PC-3 (cell line): ENCODE results near the gene KRT23. TPM values are rescaled to one million over a fixed set of nuclear protein-coding genes. Genes with fewer than 3 reads are reported as not detected.

Experiments used
- ATAC-seq: fragments of 200-7000 bp; cut with Tn5 transposase; 2 replicates; pipeline ENCODE4 v1.9.1; 2020; ENCODE audit warnings: mild to moderate bottlenecking, moderate library complexity
- BruUV-seq: library from RNA; stranded (reverse); fragments of 400-500 nt; replicated peaks from 2 replicates; lab custom pipeline; 2021; lab: Mats Ljungman, UMichigan
- CTCF ChIA-PET: fragments of 300-600 bp; sonication (Branson Sonifier 250); formaldehyde crosslinking; loops from one replicate; lab custom pipeline; 2022; ENCODE audit warnings: antibody characterized with exemption; lab: Charles Lee
- POLR2A ChIA-PET: fragments of 300-600 bp; sonication (Branson Sonifier 250); formaldehyde crosslinking; loops from one replicate; lab custom pipeline; 2022; ENCODE audit warnings: antibody characterized with exemption; ENCODE audit not compliant: unreplicated experiment; lab: Charles Lee
- DNase-seq: peaks from one replicate; pipeline ENCODE4 v3.0.0-alpha.2; 2015
- H2AFZ ChIP-seq: fragments of 300-600 bp; sonication (generic); 2 replicates; pipeline ENCODE4 v1.6.0; 2016; ENCODE audit warnings: antibody characterized with exemption, low read length
- H3F3A ChIP-seq: fragments of 300-600 bp; sonication (generic); one replicate; pipeline ENCODE4 v1.6.0; 2017; ENCODE audit warnings: antibody characterized with exemption, low read length, control low read depth, mild to moderate bottlenecking; ENCODE audit not compliant: unreplicated experiment
- H3K27ac ChIP-seq: fragments of 300-600 bp; sonication (generic); 2 replicates; pipeline ENCODE4 v1.5.1; 2016; ENCODE audit warnings: mild to moderate bottlenecking, low read length
- H3K27me3 ChIP-seq: fragments of 300-600 bp; sonication (generic); 2 replicates; pipeline ENCODE4 v1.6.1; 2016; ENCODE audit warnings: low read length, mixed read lengths
- H3K36me3 ChIP-seq: fragments of 300-600 bp; sonication (generic); 2 replicates; pipeline ENCODE4 v1.6.1; 2016; ENCODE audit warnings: low read depth, mixed run types, low read length, mixed read lengths
- H3K4me1 ChIP-seq: fragments of 300-600 bp; sonication (generic); 2 replicates; pipeline ENCODE4 v1.5.1; 2016; ENCODE audit warnings: low read length; ENCODE audit not compliant: insufficient read depth
- H3K4me2 ChIP-seq: fragments of 300-600 bp; sonication (generic); 2 replicates; pipeline ENCODE4 v1.6.0; 2016; ENCODE audit warnings: low read length
- H3K4me3 ChIP-seq: fragments of 300-600 bp; sonication (generic); 2 replicates; pipeline ENCODE4 v1.5.1; 2016; ENCODE audit warnings: mild to moderate bottlenecking, low read length, mixed read lengths
- H3K79me2 ChIP-seq: fragments of 300-600 bp; sonication (generic); 2 replicates; pipeline ENCODE4 v1.6.1; 2017; ENCODE audit warnings: low read length, mixed read lengths
- H3K9ac ChIP-seq: fragments of 300-600 bp; sonication (generic); 2 replicates; pipeline ENCODE4 v1.6.0; 2016; ENCODE audit warnings: mild to moderate bottlenecking, low read length
- H3K9me2 ChIP-seq: fragments of 300-600 bp; sonication (generic); replicated peaks from 2 replicates; pipeline ENCODE4 v1.6.1; 2016; ENCODE audit warnings: mixed run types, low read length, mixed read lengths
- H3K9me3 ChIP-seq: fragments of 300-600 bp; sonication (generic); 2 replicates; pipeline ENCODE4 v1.6.1; 2016; ENCODE audit warnings: low read length, mixed read lengths
- H4K20me1 ChIP-seq: fragments of 300-600 bp; sonication (generic); 2 replicates; pipeline ENCODE4 v1.6.1; 2016; ENCODE audit warnings: low read length, mixed read lengths
- EZH2 ChIP-seq: fragments of 300-600 bp; sonication (generic); IDR thresholded peaks from one replicate; pipeline ENCODE4 v1.6.1; 2017; ENCODE audit warnings: antibody characterized with exemption, mild to moderate bottlenecking, low read length; ENCODE audit not compliant: unreplicated experiment
- EZH2phosphoT487 ChIP-seq: fragments of 300-600 bp; sonication (generic); IDR thresholded peaks from 2 replicates; pipeline ENCODE4 v1.6.1; 2018; ENCODE audit warnings: mild to moderate bottlenecking, antibody characterized with exemption, low read length, borderline replicate concordance
- intact Hi-C: fragments of 100-400 bp; cut with micrococcal nuclease; formaldehyde crosslinking; loops from 2 replicates; pipeline ENCODE4 v1.9.0; 2023
- total RNA-seq: library from RNA; depleted of rRNA; stranded (reverse); fragments of >200 nt; gene quantifications from 2 replicates; pipeline ENCODE4 v1.2.3, GENCODE V29; 2014
- TF ChIP-seq, protein P1 (sequence below): fragments of 300-600 bp; sonication (generic); conservative IDR thresholded peaks from 2 replicates; pipeline ENCODE4 v1.5.1; 2017; ENCODE audit warnings: antibody characterized with exemption, low read depth, mild to moderate bottlenecking, low read length

The KRT23 gene
- total RNA-seq, 1 experiment from 2014 or later = not detected

DNA sequence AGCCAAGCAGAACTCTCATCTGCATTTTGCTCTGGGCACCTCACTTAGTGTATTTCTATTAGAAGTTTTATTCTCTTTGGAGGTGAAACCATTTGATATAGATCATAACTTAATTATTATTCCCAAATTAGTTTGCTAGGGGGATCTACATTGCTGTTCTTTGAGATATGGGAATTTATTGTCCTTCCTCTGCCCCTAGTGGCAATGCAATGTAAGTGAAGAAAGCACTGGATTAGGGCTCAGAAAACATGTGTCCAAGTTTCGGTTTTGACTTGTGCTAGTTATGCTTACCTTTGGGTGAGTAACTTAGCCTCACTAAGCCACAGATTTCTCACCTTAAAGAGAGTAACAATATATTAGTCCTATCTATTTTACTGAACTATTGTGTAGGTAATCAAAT is 26.4 kb upstream of the KRT23 start:
- Histone ChIP-seq H2AFZ (no peak overlapping the region), H3K9ac (no peak overlapping the region), H3K36me3 (no peaks in the 10 kb centered on the region; the same call in 1 of the 2 replicates), H3K27ac (no peak overlapping the region), H3K4me1 (peaks cover 7% of the 10 kb centered on the region), H3F3A (no peaks in the 10 kb centered on the region), H3K4me2 (no peak overlapping the region), H3K79me2 (no peaks in the 10 kb centered on the region), H3K4me3 (no peak overlapping the region), H3K9me3 (no peaks in the 10 kb centered on the region), H3K9me2 (no peaks in the 10 kb centered on the region), H4K20me1 (no peaks in the 10 kb centered on the region), H3K27me3 (no peaks in the 10 kb centered on the region)
- CTCF ChIA-PET = no interaction called here
- DNase-seq (peak; percentile 38), ATAC-seq (no peak)
- POLR2A ChIA-PET = no interaction called here
- no peak for TF ChIP-seq EZH2
- TF ChIP-seq, protein P1, sequence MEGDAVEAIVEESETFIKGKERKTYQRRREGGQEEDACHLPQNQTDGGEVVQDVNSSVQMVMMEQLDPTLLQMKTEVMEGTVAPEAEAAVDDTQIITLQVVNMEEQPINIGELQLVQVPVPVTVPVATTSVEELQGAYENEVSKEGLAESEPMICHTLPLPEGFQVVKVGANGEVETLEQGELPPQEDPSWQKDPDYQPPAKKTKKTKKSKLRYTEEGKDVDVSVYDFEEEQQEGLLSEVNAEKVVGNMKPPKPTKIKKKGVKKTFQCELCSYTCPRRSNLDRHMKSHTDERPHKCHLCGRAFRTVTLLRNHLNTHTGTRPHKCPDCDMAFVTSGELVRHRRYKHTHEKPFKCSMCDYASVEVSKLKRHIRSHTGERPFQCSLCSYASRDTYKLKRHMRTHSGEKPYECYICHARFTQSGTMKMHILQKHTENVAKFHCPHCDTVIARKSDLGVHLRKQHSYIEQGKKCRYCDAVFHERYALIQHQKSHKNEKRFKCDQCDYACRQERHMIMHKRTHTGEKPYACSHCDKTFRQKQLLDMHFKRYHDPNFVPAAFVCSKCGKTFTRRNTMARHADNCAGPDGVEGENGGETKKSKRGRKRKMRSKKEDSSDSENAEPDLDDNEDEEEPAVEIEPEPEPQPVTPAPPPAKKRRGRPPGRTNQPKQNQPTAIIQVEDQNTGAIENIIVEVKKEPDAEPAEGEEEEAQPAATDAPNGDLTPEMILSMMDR = peak; percentile 65
- intact Hi-C loops = no loop called here
- no TSS peak for BruUV-seq

- no peak for ATAC-seq
- H3K4me3 ChIP-seq = no peak overlapping the region
- H3K27ac ChIP-seq = no peak overlapping the region
- H3K36me3 ChIP-seq = no peaks in the 10 kb centered on the region; the same call in 1 of the 2 replicates
- BruUV-seq = no TSS peak
- POLR2A ChIA-PET = interaction anchor here (0.6 kb wide), 1 partner anchor 20 kb away, joined by 3 read pairs; no protein-coding TSS in a partner anchor
- peaks cover 24% of the 10 kb centered on the region for H3K4me1 ChIP-seq
- H3K79me2 ChIP-seq = no peaks in the 10 kb centered on the region
- no peaks in the 10 kb centered on the region for H3K27me3 ChIP-seq
- H3F3A ChIP-seq = peaks cover 5% of the 10 kb centered on the region
- H4K20me1 ChIP-seq = no peaks in the 10 kb centered on the region
- no peak overlapping the region for H3K4me2 ChIP-seq
- H3K9ac ChIP-seq = no peak overlapping the region
- H3K9me2 ChIP-seq = no peaks in the 10 kb centered on the region
- TF ChIP-seq EZH2 (no peak), EZH2phosphoT487 (no peak)
- TF ChIP-seq, protein P1 = no peak
- DNase-seq = no peak
- no peak overlapping the region for H2AFZ ChIP-seq
- no peaks in the 10 kb centered on the region for H3K9me3 ChIP-seq
- intact Hi-C loops = no loop called here
- CTCF ChIA-PET = no interaction called here
These were observed 24.7 kb upstream of the KRT23 start for GRCh38 chr17:40962059-40962561.

DNA sequence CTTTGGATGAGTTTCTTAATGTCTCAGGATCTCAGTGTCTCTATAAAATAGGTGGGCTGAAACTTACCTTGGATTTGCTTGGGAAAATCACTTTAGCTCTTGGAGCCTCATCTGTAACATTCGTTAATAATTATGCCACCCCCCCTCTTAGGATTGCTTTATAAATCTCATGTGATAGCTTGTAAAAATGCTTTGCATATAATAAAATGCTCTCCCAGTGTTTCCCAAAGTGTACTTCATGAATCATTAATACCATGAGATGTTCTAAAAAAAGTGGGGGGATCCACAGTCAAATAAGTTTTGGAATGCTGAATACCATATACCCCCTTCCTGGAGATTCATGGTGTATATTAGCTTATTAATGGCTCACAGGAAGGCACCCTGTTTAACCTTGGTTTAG is 24.1 kb upstream of the KRT23 start:
- Histone ChIP-seq H3K4me2 (no peak overlapping the region), H3K9me3 (no peaks in the 10 kb centered on the region), H4K20me1 (no peaks in the 10 kb centered on the region), H2AFZ (no peak overlapping the region), H3K9me2 (no peaks in the 10 kb centered on the region), H3K9ac (no peak overlapping the region), H3K79me2 (no peaks in the 10 kb centered on the region), H3K4me3 (no peak overlapping the region), H3K36me3 (no peaks in the 10 kb centered on the region; the same call in 1 of the 2 replicates), H3K27me3 (no peaks in the 10 kb centered on the region), H3K27ac (no peak overlapping the region), H3K4me1 (peaks cover 27% of the 10 kb centered on the region), H3F3A (peaks cover 6% of the 10 kb centered on the region)
- POLR2A ChIA-PET = no interaction called here
- intact Hi-C loops = no loop called here
- CTCF ChIA-PET = no interaction called here
- no TSS peak for BruUV-seq
- ATAC-seq (no peak), DNase-seq (no peak)
- TF ChIP-seq EZH2 (no peak), EZH2phosphoT487 (no peak)
- TF ChIP-seq, protein P1 = no peak
